DND-41 (cell line): Measurements from ENCODE around the gene SLC27A2.
"Not testable (repeated sequence)": the region's sequence is repeated elsewhere in the genome, so short reads cannot be mapped to it uniquely, and the experiment has no call there.

Source experiments
- ATAC-seq: fragments of 200-7000 bp; cut with Tn5 transposase; 3 replicates; pipeline ENCODE4 v1.9.1; 2021; ENCODE audit warnings: low read depth; ENCODE audit not compliant: insufficient read depth
- DNase-seq: peaks from one replicate; pipeline ENCODE4 v3.0.0-alpha.2; 2020
- H2AFZ ChIP-seq: 2 replicates; pipeline ENCODE4 v1.6.0; 2012; ENCODE audit warnings: low read depth, low read length
- H3K27ac ChIP-seq: 2 replicates; pipeline ENCODE4 v1.5.1; 2012; ENCODE audit warnings: low read length, inconsistent platforms
- H3K27me3 ChIP-seq: fragments of 200-600 bp; sonication (generic); 2 replicates; pipeline ENCODE4 v1.6.0; 2012; ENCODE audit warnings: low read length, mild to moderate bottlenecking, inconsistent platforms; ENCODE audit not compliant: insufficient read depth, poor library complexity
- H3K36me3 ChIP-seq: 2 replicates; pipeline ENCODE4 v1.5.1; 2012; ENCODE audit warnings: low read length, inconsistent platforms; ENCODE audit not compliant: insufficient read depth
- H3K4me1 ChIP-seq: 2 replicates; pipeline ENCODE4 v1.5.1; 2012; ENCODE audit warnings: mild to moderate bottlenecking, low read length; ENCODE audit not compliant: insufficient read depth
- H3K4me2 ChIP-seq: 2 replicates; pipeline ENCODE4 v1.6.0; 2012; ENCODE audit warnings: mild to moderate bottlenecking, moderate library complexity, low read length, inconsistent platforms; ENCODE audit not compliant: insufficient read depth
- H3K4me3 ChIP-seq, 2 experiments: fragments of 200-600 bp in 1 of 2; shearing (Covaris generic) in 1 of 2; 2 replicates each; pipeline ENCODE4 v1.5.1; 2012 to 2016; ENCODE audit warnings: inconsistent platforms in 2 of 2, low read length in 2 of 2, mild to moderate bottlenecking in 2 of 2, low read depth in 1 of 2, moderate library complexity in 1 of 2
- H3K79me2 ChIP-seq: 2 replicates; pipeline ENCODE4 v1.6.0; 2012; ENCODE audit warnings: low read length, inconsistent platforms; ENCODE audit not compliant: insufficient read depth
- H3K9ac ChIP-seq: 2 replicates; pipeline ENCODE4 v1.6.0; 2012; ENCODE audit warnings: low read depth, mild to moderate bottlenecking, inconsistent platforms, low read length, moderate library complexity
- H3K9me3 ChIP-seq: 2 replicates; pipeline ENCODE4 v1.5.1; 2012; ENCODE audit warnings: low read length, moderate library complexity, mild to moderate bottlenecking, inconsistent platforms; ENCODE audit not compliant: insufficient read depth, severe bottlenecking
- H4K20me1 ChIP-seq: 2 replicates; pipeline ENCODE4 v1.6.0; 2012; ENCODE audit warnings: low read length; ENCODE audit not compliant: insufficient read depth
- CTCF ChIP-seq: IDR thresholded peaks from 2 replicates; pipeline ENCODE4 v1.5.1; 2012; ENCODE audit warnings: borderline replicate concordance, low read length, moderate library complexity, mild to moderate bottlenecking; ENCODE audit not compliant: poor library complexity, severe bottlenecking; ENCODE audit errors: extremely low read depth
- EZH2 ChIP-seq: IDR thresholded peaks from 3 replicates; pipeline ENCODE4 v1.6.1; 2012; ENCODE audit warnings: borderline replicate concordance, low read depth, mild to moderate bottlenecking, moderate library complexity, low read length, inconsistent platforms; ENCODE audit not compliant: severe bottlenecking

The SLC27A2 gene

GRCh38 chr15:50186090-50186489, 4.1 kb downstream of the SLC27A2 start:
- TF ChIP-seq CTCF (no peak), EZH2 (no peak)
- Histone ChIP-seq H3K4me3 (no peak overlapping the region), H3K4me2 (no peak overlapping the region), H3K27me3 (no peaks in the 10 kb centered on the region), H4K20me1 (no peaks in the 10 kb centered on the region), H2AFZ (no peak overlapping the region), H3K27ac (no peak overlapping the region), H3K9me3 (no peaks in the 10 kb centered on the region), H3K4me1 (no peaks in the 10 kb centered on the region), H3K36me3 (no peaks in the 10 kb centered on the region), H3K9ac (no peak overlapping the region), H3K79me2 (no peaks in the 10 kb centered on the region)
- DNase-seq (no peak), ATAC-seq (no peak)

- ATAC-seq (no peak), DNase-seq (no peak)
- H3K4me1 ChIP-seq = no peaks in the 10 kb centered on the region
- no peaks in the 10 kb centered on the region for H3K27me3 ChIP-seq
- no peak overlapping the region for H3K4me3 ChIP-seq
- H3K9ac ChIP-seq = no peak overlapping the region
- H3K27ac ChIP-seq = no peak overlapping the region
- H3K4me2 ChIP-seq = no peak overlapping the region
- H2AFZ ChIP-seq = no peak overlapping the region
- TF ChIP-seq CTCF (no peak), EZH2 (no peak)
- no peaks in the 10 kb centered on the region for H4K20me1 ChIP-seq
- no peaks in the 10 kb centered on the region for H3K79me2 ChIP-seq
- H3K36me3 ChIP-seq = no peaks in the 10 kb centered on the region
- H3K9me3 ChIP-seq = no peaks in the 10 kb centered on the region
Observed at GRCh38 chr15:50186752-50187151, 4.8 kb downstream of the SLC27A2 start.

- H3K4me3 ChIP-seq = no peak overlapping the region
- DNase-seq (no peak), ATAC-seq (no peak)
- H3K36me3 ChIP-seq = no peaks in the 10 kb centered on the region
- H3K79me2 ChIP-seq = no peaks in the 10 kb centered on the region
- no peak overlapping the region for H3K27ac ChIP-seq
- H4K20me1 ChIP-seq = no peaks in the 10 kb centered on the region
- no peaks in the 10 kb centered on the region for H3K4me1 ChIP-seq
- H2AFZ ChIP-seq = no peak overlapping the region
- no peaks in the 10 kb centered on the region for H3K9me3 ChIP-seq
- no peak overlapping the region for H3K4me2 ChIP-seq
- no peaks in the 10 kb centered on the region for H3K27me3 ChIP-seq
- TF ChIP-seq EZH2 (no peak), CTCF (no peak)
- no peak overlapping the region for H3K9ac ChIP-seq
Observed at GRCh38 chr15:50187525-50187924, 5.5 kb downstream of the SLC27A2 start.

- DNase-seq (no peak), ATAC-seq (no peak)
- H3K27ac ChIP-seq = no peak overlapping the region
- no peaks in the 10 kb centered on the region for H3K79me2 ChIP-seq
- no peak overlapping the region for H3K4me2 ChIP-seq
- no peaks in the 10 kb centered on the region for H3K36me3 ChIP-seq
- no peak for TF ChIP-seq CTCF
- no peak for TF ChIP-seq EZH2
- no peaks in the 10 kb centered on the region for H4K20me1 ChIP-seq
- H3K9ac ChIP-seq = no peak overlapping the region
- H3K9me3 ChIP-seq = no peaks in the 10 kb centered on the region
- H3K27me3 ChIP-seq = no peaks in the 10 kb centered on the region
- H3K4me1 ChIP-seq = no peaks in the 10 kb centered on the region
- no peak overlapping the region for H3K4me3 ChIP-seq
- H2AFZ ChIP-seq = no peak overlapping the region
Observed at GRCh38 chr15:50187997-50188396, 6.0 kb downstream of the SLC27A2 start.

GRCh38 chr15:50188793-50189192, 6.8 kb downstream of the SLC27A2 start:
- H2AFZ ChIP-seq, H3K9ac ChIP-seq, ATAC-seq, H3K4me3 ChIP-seq, H3K9me3 ChIP-seq, H3K27ac ChIP-seq, H3K4me2 ChIP-seq, H3K79me2 ChIP-seq, DNase-seq, H3K4me1 ChIP-seq, H3K36me3 ChIP-seq, H3K27me3 ChIP-seq, H4K20me1 ChIP-seq: not testable (repeated sequence)
